ENCODE measurements around the gene FTL. TPM values are rescaled to one million over a fixed set of nuclear protein-coding genes. Genes with fewer than 3 reads are reported as not detected.
A peak's percentile ranks its signal among the peaks of the same experiment; 100 is the strongest.
"Not testable (repeated sequence)": the region's sequence is repeated elsewhere in the genome, so short reads cannot be mapped to it uniquely, and the experiment has no call there.

The FTL gene
- total RNA-seq: 625 and 1,172 TPM in 2 replicates

GRCh38 chr19:48965040-48965805, at the start of gene FTL:
Gene FTL (plus strand): TSS chr19:48965309. CDS start chr19:48965508, 199 bp downstream.
- DNase-seq (ENCODE audit: low read depth in 2 of 2): peak; percentile 93 to 97

- DNase-seq (ENCODE audit: low read depth in 2 of 2): no peak
These were observed 49.4 kb upstream of the FTL start for GRCh38 chr19:48915757-48916156.

GRCh38 chr19:48918071-48918470, 47.0 kb upstream of the FTL start:
- DNase-seq (ENCODE audit: low read depth in 2 of 2): no peak

GRCh38 chr19:48918801-48919247, 46.3 kb upstream of the FTL start:
- peak in 1 of 2 donors; percentile 15 for DNase-seq (ENCODE audit: low read depth in 2 of 2)

GRCh38 chr19:48919271-48919670, 45.8 kb upstream of the FTL start:
- DNase-seq (ENCODE audit: low read depth in 2 of 2): not testable (repeated sequence)

- no peak for DNase-seq (ENCODE audit: low read depth in 2 of 2)
These were observed 44.2 kb upstream of the FTL start for GRCh38 chr19:48920949-48921348.

GRCh38 chr19:48921721-48922500, 43.2 kb upstream of the FTL start:
- no peak for DNase-seq (ENCODE audit: low read depth in 2 of 2)

- DNase-seq (ENCODE audit: low read depth in 2 of 2): no peak
These were observed 42.3 kb upstream of the FTL start for GRCh38 chr19:48922548-48923490.

GRCh38 chr19:48925240-48925843, 39.8 kb upstream of the FTL start:
- DNase-seq (ENCODE audit: low read depth in 2 of 2): no peak

- not testable (repeated sequence) for DNase-seq (ENCODE audit: low read depth in 2 of 2)
These were observed 39.2 kb upstream of the FTL start for GRCh38 chr19:48925890-48926289.

GRCh38 chr19:48926909-48927308, 38.2 kb upstream of the FTL start:
- peak; percentile 56 to 84 for DNase-seq (ENCODE audit: low read depth in 2 of 2)

GRCh38 chr19:48927692-48928091, 37.4 kb upstream of the FTL start:
- not testable (repeated sequence) for DNase-seq (ENCODE audit: low read depth in 2 of 2)

GRCh38 chr19:48928164-48929025, 36.7 kb upstream of the FTL start:
- no peak for DNase-seq (ENCODE audit: low read depth in 2 of 2)

GRCh38 chr19:48933382-48933932, 31.7 kb upstream of the FTL start, which contains the start of gene DHDH:
Gene DHDH (plus strand): TSS chr19:48933699. CDS start chr19:48933722, 23 bp downstream.
- DNase-seq (ENCODE audit: low read depth in 2 of 2): peak in 1 of 2 donors; percentile 70

GRCh38 chr19:48934837-48935236, 30.3 kb upstream of the FTL start:
- no peak for DNase-seq (ENCODE audit: low read depth in 2 of 2)

- no peak for DNase-seq (ENCODE audit: low read depth in 2 of 2)
These were observed 29.2 kb upstream of the FTL start for GRCh38 chr19:48935864-48936263.

- DNase-seq (ENCODE audit: low read depth in 2 of 2): no peak
These were observed 26.9 kb upstream of the FTL start for GRCh38 chr19:48938256-48938655.

GRCh38 chr19:48940902-48941301, 24.2 kb upstream of the FTL start:
- no peak for DNase-seq (ENCODE audit: low read depth in 2 of 2)

GRCh38 chr19:48943081-48943480, 22.0 kb upstream of the FTL start:
- DNase-seq (ENCODE audit: low read depth in 2 of 2): no peak

GRCh38 chr19:48945415-48945814, 19.7 kb upstream of the FTL start:
- DNase-seq (ENCODE audit: low read depth in 2 of 2): no peak

Measured in dermis microvascular lymphatic vessel endothelial cell (primary cell).